Adipocyte (in vitro differentiated cells): ENCODE data around the gene ANXA2.
"Not testable (repeated sequence)": the region's sequence is repeated elsewhere in the genome, so short reads cannot be mapped to it uniquely, and the experiment has no call there.

Experiments
- DNase-seq: peaks from one replicate; pipeline ENCODE4 v3.0.0-alpha.2; 2015; ENCODE audit warnings: low read depth
- H3K27me3 ChIP-seq: replicated peaks from 2 replicates; pipeline ENCODE4 v1.7.0; 2013; ENCODE audit warnings: mild to moderate bottlenecking, low read length, moderate library complexity; ENCODE audit not compliant: control insufficient read depth, insufficient read depth
- H3K36me3 ChIP-seq: 2 replicates; pipeline ENCODE4 v1.7.0; 2013; ENCODE audit warnings: low read length, mild to moderate bottlenecking, moderate library complexity; ENCODE audit not compliant: control insufficient read depth, insufficient read depth, severe bottlenecking
- H3K4me1 ChIP-seq: 2 replicates; pipeline ENCODE4 v1.7.0; 2013; ENCODE audit warnings: mild to moderate bottlenecking, low read length, moderate library complexity; ENCODE audit not compliant: control insufficient read depth, insufficient read depth
- H3K4me3 ChIP-seq: 2 replicates; pipeline ENCODE4 v1.7.0; 2013; ENCODE audit warnings: mild to moderate bottlenecking, low read length, moderate library complexity
- H3K9ac ChIP-seq: 2 replicates; pipeline ENCODE4 v1.7.0; 2013; ENCODE audit warnings: mild to moderate bottlenecking, low read length, moderate library complexity
- H3K9me3 ChIP-seq: 2 replicates; pipeline ENCODE4 v1.7.0; 2013; ENCODE audit warnings: mild to moderate bottlenecking, low read length, moderate library complexity; ENCODE audit not compliant: control insufficient read depth

Gene ANXA2

GRCh38 chr15:60408463-60408981 lies 10.7 kb upstream of the ANXA2 start:
- H3K27me3 ChIP-seq = no peaks in the 10 kb centered on the region
- no peak overlapping the region for H3K4me3 ChIP-seq
- peaks cover 44% of the 10 kb centered on the region for H3K4me1 ChIP-seq
- no peaks in the 10 kb centered on the region for H3K9me3 ChIP-seq
- H3K9ac ChIP-seq = no peak overlapping the region
- H3K36me3 ChIP-seq = no peaks in the 10 kb centered on the region
- DNase-seq = peak; percentile 82

GRCh38 chr15:60407415-60407805 lies 9.6 kb upstream of the ANXA2 start:
- DNase-seq = peak; percentile 92
- peak overlapping the region; percentile 12 for H3K4me3 ChIP-seq
- no peaks in the 10 kb centered on the region for H3K27me3 ChIP-seq
- H3K36me3 ChIP-seq = no peaks in the 10 kb centered on the region
- no peak overlapping the region for H3K9ac ChIP-seq
- peaks cover 41% of the 10 kb centered on the region for H3K4me1 ChIP-seq
- H3K9me3 ChIP-seq = no peaks in the 10 kb centered on the region

- Histone ChIP-seq H3K4me1 (peaks cover 38% of the 10 kb centered on the region), H3K36me3 (no peaks in the 10 kb centered on the region), H3K4me3 (no peak overlapping the region), H3K27me3 (no peaks in the 10 kb centered on the region), H3K9me3 (no peaks in the 10 kb centered on the region), H3K9ac (no peak overlapping the region)
- DNase-seq = peak; percentile 56
These were observed 9.0 kb upstream of the ANXA2 start for GRCh38 chr15:60406513-60407414.

GRCh38 chr15:60405399-60405798 lies 7.6 kb upstream of the ANXA2 start:
- Histone ChIP-seq H3K9me3 (no peaks in the 10 kb centered on the region), H3K36me3 (no peaks in the 10 kb centered on the region), H3K4me1 (peaks cover 34% of the 10 kb centered on the region), H3K9ac (no peak overlapping the region), H3K4me3 (no peak overlapping the region), H3K27me3 (no peaks in the 10 kb centered on the region)
- no peak for DNase-seq

GRCh38 chr15:60404351-60404750 lies 6.6 kb upstream of the ANXA2 start:
- not testable (repeated sequence) for H3K4me3 ChIP-seq, DNase-seq, H3K36me3 ChIP-seq, H3K9ac ChIP-seq, H3K27me3 ChIP-seq, H3K9me3 ChIP-seq
- H3K4me1 ChIP-seq = peaks cover 43% of the 10 kb centered on the region

GRCh38 chr15:60400944-60401343 lies 3.2 kb upstream of the ANXA2 start:
- no peak for DNase-seq

GRCh38 chr15:60399931-60400330 lies 2.1 kb upstream of the ANXA2 start:
- peak overlapping the region; percentile 77 for H3K4me3 ChIP-seq
- peak; percentile 68 for DNase-seq
- H3K27me3 ChIP-seq = no peaks in the 10 kb centered on the region
- H3K9me3 ChIP-seq = no peaks in the 10 kb centered on the region
- H3K36me3 ChIP-seq = peaks cover 15% of the 10 kb centered on the region
- peaks cover 30% of the 10 kb centered on the region for H3K4me1 ChIP-seq
- H3K9ac ChIP-seq = peak overlapping the region; percentile 91

More at GRCh38 chr15:60400944-60401343, 3.2 kb upstream of the ANXA2 start:
- peaks cover 25% of the 10 kb centered on the region for H3K4me1 ChIP-seq
- H3K27me3 ChIP-seq = no peaks in the 10 kb centered on the region
- H3K9ac ChIP-seq = no peak overlapping the region
- peaks cover 5% of the 10 kb centered on the region for H3K36me3 ChIP-seq
- H3K4me3 ChIP-seq = no peak overlapping the region
- H3K9me3 ChIP-seq = no peaks in the 10 kb centered on the region

GRCh38 chr15:60399246-60399915 lies 1.6 kb upstream of the ANXA2 start:
- H3K4me3 ChIP-seq = peak overlapping the region; percentile 77
- H3K27me3 ChIP-seq = no peaks in the 10 kb centered on the region
- peaks cover 20% of the 10 kb centered on the region for H3K36me3 ChIP-seq
- no peaks in the 10 kb centered on the region for H3K9me3 ChIP-seq
- DNase-seq = no peak
- peak overlapping the region; percentile 91 for H3K9ac ChIP-seq
- peaks cover 35% of the 10 kb centered on the region for H3K4me1 ChIP-seq

GRCh38 chr15:60396958-60397771 lies 621 bp downstream of the ANXA2 start:
- peaks cover 31% of the 10 kb centered on the region for H3K36me3 ChIP-seq
- H3K9me3 ChIP-seq = no peaks in the 10 kb centered on the region
- no peaks in the 10 kb centered on the region for H3K27me3 ChIP-seq
- H3K4me1 ChIP-seq = peaks cover 50% of the 10 kb centered on the region
- peak overlapping the region; percentile 99 for H3K9ac ChIP-seq
- DNase-seq = peak; percentile 82
- peak overlapping the region; percentile 98 for H3K4me3 ChIP-seq

- H3K27me3 ChIP-seq = no peaks in the 10 kb centered on the region
- peak overlapping the region; percentile 99 for H3K9ac ChIP-seq
- H3K4me3 ChIP-seq = peak overlapping the region; percentile 98
- peaks cover 56% of the 10 kb centered on the region for H3K4me1 ChIP-seq
- no peaks in the 10 kb centered on the region for H3K9me3 ChIP-seq
- peak; percentile 42 for DNase-seq
- H3K36me3 ChIP-seq = peaks cover 37% of the 10 kb centered on the region
These were observed 1.2 kb downstream of the ANXA2 start for GRCh38 chr15:60396560-60396957.
